Activated CD4-positive, alpha-beta T cell treated with anti-CD3 and anti-CD28 coated beads for 24 hours (primary cell): Measurements from ENCODE around the gene PHF1.
"Not testable (repeated sequence)": the region's sequence is repeated elsewhere in the genome, so short reads cannot be mapped to it uniquely, and the experiment has no call there.

Experiments used
- DNase-seq, 2 donors: peaks; one replicate each; pipeline ENCODE4 v3.0.0-alpha.2; 2020; ENCODE audit warnings: low read depth in 2 of 2

PHF1 gene

GRCh38 chr6:33391922-33392594, 18.8 kb upstream of the PHF1 start:
- DNase-seq: peak in 1 of 2 donors; percentile 44

GRCh38 chr6:33392595-33392948, 18.2 kb upstream of the PHF1 start:
- DNase-seq: no peak

DNA sequence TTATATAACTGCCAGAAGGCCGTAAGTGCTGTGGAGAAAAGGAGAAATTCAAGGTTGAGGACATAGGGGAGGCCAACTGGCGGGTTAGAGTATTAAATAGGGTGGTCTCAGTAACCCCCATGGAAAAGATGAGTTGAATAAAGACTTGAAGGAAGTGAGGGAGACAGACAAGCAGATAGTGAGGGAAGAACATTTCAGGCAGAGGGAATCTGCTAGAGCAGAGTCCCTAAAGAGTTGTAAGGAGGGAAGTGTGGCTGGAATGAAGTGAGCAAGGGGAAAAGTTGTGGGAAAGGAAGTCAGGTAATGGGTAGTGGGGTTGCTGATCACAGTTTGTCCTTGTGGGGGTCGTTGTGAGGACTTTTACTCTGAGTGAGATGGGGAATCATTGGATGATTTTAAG, 17.8 kb upstream of the PHF1 start:
- no peak for DNase-seq

GRCh38 chr6:33397541-33397940, 13.3 kb upstream of the PHF1 start:
- no peak for DNase-seq

- DNase-seq: not testable (repeated sequence)
Measured at GRCh38 chr6:33398601-33399000, 12.2 kb upstream of the PHF1 start.

- DNase-seq: not testable (repeated sequence)
Measured at GRCh38 chr6:33399881-33400280, 10.9 kb upstream of the PHF1 start.

DNA sequence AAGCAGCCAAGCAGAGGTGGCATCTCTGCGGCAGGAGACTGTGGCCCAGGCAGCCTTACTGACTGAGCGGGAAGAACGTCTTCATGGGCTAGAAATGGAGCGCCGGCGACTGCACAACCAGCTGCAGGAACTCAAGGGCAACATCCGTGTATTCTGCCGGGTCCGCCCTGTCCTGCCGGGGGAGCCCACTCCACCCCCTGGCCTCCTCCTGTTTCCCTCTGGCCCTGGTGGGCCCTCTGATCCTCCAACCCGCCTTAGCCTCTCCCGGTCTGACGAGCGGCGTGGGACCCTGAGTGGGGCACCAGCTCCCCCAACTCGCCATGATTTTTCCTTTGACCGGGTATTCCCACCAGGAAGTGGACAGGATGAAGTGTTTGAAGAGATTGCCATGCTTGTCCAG, 5.9 kb upstream of the PHF1 start:
- no peak for DNase-seq

GRCh38 chr6:33405386-33405940, 5.4 kb upstream of the PHF1 start:
- no peak for DNase-seq

- DNase-seq: no peak
Measured at GRCh38 chr6:33406126-33406525, 4.7 kb upstream of the PHF1 start.

- no peak for DNase-seq
Measured at GRCh38 chr6:33407132-33407718, 3.6 kb upstream of the PHF1 start.

DNA sequence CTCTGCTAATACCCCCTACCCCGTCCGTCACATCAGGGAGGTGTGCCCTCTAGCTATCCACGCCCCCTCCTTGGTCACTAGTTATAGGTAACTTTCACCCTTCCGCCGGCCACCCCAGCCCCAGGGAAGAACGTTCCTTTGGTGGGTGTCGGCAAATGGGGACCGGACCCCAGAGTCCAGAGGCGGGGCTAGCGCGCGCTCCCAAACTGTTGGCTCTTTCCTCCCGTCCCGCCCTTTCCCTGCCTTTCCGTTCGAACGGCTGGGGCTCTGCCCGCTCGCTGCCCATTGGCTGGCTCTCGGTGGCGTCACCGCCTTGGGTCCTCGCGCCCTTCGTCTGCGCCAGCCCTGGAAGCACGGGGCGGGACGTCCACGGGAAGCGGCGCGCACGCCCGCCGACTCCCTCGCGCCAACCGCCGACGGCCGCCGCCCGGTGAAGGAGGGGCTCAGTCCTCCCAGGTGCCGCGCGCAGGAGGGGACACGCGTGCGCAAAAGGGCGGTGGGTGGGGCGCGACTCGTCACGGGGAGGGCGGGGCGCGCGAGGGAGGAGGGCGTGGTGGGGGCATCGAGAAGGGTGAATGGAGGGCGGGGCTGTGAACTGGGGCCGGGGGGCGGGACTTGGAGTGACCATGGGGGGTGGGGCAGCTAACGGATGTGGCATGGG, 634 bp upstream of the PHF1 start:
- peak; percentile 97 for DNase-seq

DNA sequence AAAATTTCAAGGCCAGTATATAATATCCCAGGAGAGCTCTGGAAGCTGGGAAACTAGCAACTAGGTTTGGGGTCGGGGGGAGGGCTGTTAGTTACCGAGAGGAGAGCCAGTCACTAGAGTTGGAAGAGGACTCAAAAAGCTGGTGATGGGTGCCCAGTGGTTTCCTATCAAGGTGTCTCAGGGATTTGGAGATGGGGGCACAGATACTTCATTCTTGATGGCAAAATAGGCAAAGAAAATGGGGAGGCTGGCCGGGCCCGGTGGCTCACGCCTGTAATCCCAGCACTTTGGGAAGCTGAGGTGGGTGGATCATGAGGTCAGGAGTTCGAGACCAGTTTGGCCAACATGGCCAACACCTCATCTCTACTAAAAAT, 805 bp downstream of the PHF1 start:
- no peak for DNase-seq

GRCh38 chr6:33412140-33413009, 1.6 kb downstream of the PHF1 start:
- DNase-seq: no peak

GRCh38 chr6:33413241-33414120, 2.7 kb downstream of the PHF1 start:
- no peak for DNase-seq

DNA sequence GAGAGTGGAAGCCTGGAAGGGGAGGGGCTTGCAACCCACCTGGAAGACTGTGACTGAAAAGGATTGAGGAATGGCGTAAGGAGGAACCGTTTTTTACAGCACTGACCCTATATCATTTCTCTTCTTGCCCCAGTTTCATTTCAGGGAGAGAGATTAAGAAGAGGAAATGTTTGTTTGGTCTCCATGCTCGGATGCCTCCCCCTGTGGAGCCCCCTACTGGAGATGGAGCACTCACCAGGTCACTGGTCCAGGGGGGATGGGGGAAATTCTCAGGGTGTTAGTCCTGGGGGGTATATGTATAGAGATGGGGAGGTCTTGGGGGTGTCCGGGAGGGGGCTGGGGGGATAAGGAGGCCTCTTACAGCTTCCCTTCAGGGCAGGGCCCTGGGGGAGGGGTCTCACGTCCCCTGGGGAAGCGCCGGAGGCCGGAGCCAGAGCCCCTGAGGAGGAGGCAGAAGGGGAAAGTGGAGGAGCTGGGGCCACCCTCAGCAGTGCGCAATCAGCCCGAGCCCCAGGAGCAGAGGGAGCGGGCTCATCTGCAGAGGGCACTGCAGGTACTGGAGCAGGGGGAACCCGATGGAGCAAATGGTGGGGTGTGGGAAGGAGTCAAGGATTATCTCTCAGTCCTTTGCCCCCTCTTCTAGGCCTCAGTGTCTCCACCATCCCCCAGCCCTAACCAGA, 3.9 kb downstream of the PHF1 start:
- no peak for DNase-seq

GRCh38 chr6:33415831-33416230, 5.0 kb downstream of the PHF1 start:
- no peak for DNase-seq

DNA sequence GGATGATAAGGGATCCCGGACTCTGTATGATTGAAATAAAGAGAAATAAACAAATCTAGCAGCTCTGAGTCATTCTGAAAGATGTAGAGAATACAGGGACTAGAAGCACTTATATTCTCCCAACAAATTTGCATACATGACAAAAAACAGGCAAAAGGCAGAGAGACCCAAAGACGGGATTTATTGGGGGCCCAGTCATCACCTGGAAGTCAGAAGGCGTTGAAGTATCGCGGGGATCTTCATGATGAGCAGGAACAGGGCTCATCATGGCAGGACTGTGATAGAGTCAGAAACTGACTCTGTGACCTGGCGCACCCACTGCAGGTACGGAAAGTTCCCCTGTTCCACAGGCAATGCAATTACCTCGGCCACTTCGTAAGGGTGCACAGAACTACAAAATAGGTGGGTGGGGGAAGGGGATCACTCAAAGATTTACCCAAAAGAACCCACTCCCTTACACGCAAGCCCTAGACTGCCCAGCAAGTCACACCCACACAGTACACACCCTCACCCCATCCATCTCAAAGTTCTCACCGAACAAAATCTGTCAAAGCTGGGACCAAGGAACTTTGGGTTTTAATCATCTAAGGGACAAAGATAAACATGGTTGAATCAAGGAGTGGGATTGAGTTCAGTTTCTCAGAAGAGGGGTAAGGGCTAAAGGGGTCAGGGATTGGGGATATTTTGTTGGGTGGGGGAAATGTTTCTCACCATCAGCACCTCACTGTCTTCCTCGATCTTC, 5.7 kb downstream of the PHF1 start:
- DNase-seq: no peak

DNA sequence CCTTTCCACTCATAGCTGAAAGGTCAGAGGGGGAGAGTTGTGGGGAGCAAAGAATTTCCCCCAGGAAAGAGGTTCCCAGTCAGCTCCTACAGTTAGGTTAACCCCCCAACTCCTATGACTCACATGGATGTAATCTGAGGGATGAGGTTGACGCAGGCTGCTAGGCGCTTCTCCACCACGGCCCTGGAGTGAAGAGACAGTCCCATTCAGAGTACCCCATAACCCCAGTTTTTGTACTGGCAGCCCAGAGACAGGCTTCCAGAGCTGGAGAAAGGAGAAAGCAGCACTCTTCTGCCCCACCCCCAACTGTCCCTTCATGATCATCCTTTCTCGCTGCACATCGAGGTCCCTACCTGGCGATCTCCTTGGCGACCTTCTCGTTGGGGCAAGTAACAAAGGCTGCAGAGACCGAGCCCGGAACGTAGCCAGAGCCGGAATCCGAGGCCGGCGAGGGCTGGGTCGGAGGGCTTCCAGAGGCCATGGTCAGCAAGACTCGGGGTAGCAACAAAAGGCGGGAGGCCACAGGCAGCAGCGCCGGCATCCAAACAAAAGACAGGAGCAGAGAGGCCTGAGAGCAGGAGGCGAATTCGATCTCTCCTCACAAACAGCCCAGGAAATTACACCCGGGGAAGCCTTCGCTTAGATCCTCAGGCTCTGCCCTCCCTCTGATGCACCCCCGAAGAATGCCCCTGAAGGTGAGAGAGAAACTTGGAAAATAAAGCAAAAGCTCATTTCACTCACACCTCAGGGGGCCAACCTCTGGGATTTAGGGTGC, 6.5 kb downstream of the PHF1 start:
- DNase-seq: no peak
